Measurements from ENCODE around the gene ADRA2A.

ADRA2A gene

DNA sequence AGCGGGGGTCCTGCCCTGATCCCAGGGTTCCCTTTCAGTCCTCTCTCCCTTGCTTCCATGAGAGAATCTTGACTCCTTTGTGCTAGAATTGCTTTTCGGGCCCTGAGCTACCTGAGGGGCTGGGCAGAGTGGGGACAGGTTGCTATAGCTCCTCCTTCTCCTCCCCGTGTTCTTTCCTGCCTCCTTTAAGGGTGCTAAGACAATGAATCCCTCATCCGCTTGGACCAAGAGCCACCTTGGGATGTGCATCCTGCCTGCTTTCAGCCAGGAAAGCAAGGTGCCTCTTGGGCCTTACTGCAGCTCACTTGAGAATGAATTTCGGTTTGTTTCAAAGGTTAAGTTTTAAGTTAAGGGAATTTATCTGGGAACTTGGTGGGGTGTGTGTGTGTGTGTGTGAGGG lies 53.6 kb downstream of the ADRA2A start:
- Mint-ChIP-seq H3K4me3 (no peak overlapping the region), H3K36me3 (no peaks in the 10 kb centered on the region), H3K27ac (no peak overlapping the region), H3K9me3 (no peaks in the 10 kb centered on the region), H3K27me3 (peaks cover 10% of the 10 kb centered on the region), H3K4me1 (no peaks in the 10 kb centered on the region)
